ENCODE data around the gene DAO.

DAO gene

DNA sequence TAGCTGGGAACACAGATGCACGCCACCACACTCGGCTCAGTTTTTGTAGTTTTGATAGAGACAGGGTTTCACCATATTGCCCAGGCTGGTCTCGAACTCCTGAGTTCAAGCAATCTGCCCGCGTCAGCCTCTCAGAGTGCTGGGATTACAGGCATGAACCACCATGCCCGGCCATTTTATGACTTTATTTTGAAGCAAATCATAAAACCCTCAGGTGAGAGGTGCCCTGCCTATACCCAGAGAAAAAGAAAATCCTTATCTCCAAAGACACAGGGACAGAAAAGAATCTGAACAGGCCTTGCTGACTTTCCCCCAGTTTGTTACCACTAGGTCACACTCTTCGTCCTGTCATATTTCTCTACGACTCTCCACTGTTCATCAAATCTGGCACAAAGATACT is 48.8 kb downstream of the DAO start:
- no peak for DNase-seq

- no peak for DNase-seq
Measured at GRCh38 chr12:108930155-108930554, 50.3 kb downstream of the DAO start.

- DNase-seq = no peak
Measured at GRCh38 chr12:108930756-108931155, 50.9 kb downstream of the DAO start.

DNA sequence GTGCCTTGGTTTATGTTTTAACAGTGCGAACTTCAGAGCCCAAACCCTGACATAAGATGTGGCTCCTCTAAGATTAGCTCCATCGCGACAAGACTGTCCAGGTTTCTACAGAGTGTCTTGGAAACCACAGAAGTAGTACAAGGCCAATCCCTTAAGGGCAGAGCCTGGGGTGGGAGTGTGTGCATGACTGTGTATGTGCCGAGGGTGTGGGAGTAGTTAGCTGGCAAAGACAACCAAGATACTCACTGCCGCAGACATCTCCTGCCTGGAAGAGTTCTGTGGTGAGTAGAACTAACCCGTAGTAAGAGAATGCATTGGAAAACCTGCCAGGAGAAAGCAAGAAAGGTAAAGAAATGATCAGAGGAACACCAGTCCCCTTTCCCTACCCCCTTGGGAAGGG is 54.1 kb downstream of the DAO start:
- no peak for DNase-seq

DNA sequence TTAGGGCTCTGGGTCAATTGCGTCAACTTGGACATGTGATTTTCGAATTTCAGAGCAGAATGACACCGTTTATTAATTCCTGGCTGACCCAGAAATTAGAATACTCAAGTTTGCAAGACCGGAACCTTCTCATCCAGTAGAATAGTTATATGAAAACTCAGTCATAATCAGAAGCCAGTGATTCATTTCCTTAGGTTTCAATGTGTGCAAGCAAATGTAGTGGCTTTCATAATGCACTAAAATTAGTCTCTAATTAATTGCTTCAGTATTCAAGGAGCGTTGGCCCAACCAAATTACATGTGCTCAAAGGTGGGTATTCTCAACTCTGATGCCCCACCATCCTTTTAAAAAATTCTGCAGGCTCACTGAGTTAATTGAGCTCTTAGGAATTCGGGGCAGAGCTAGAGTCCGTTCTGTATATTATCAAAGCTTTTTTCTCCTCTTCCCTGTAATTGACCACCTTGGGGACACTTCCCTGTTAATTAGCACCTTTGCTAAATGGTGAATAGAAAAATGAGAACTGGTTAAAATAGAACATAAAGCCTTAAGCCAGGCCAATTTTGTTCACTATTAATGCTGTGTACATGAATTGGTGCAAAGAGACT is 55.4 kb downstream of the DAO start:
- DNase-seq = no peak

DNA sequence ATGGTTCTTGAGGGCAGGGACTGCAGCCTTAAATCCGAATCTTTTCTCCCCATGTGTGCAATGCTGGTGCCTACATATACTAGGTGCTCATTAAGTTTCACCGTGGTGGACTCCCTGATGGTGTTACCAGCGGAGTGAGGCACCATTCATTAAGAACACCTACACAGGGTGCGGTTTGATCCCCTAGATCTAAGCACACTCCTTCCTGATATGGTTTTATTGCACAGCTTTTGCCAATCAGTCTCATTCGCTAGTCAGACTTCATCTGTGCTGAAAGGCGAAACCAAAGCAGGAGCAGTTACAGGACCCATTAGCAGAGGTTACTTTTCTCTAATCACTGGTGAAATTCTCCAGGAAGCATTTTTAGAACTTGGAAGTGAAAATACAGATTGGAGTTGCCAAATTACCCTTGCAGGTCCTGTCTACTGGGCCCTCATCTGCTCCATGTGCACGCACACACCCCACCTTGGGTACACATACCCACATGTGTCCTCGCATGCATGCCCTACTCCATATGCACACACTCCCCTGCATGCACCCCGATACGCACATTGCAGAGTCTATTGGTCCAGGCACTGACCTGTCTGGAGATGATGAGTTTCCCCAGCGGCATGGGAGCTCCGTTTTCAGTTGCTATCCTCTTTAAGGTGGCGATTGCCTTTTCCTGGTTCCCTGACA is 58.5 kb downstream of the DAO start:
- DNase-seq = no peak

DNA sequence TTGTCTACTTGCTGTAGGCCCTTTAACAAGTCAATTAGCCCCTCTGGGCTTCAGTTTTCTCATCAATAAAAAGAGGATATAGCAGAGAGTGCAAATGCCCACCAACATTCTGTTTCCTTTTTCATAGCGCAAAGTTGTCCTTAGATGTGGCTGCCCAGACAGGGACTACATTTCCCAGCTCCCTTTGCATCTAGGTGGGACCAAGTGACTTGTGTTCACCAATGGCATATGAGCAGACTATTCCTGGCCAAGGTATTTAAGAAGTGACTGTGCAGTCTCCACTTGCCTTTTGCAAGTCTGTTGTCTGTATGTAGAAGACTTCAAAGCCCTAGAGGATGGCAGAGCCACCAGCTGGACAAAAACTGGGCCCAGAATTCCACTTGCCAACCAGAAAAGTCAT is 59.7 kb downstream of the DAO start:
- DNase-seq = no peak

DNA sequence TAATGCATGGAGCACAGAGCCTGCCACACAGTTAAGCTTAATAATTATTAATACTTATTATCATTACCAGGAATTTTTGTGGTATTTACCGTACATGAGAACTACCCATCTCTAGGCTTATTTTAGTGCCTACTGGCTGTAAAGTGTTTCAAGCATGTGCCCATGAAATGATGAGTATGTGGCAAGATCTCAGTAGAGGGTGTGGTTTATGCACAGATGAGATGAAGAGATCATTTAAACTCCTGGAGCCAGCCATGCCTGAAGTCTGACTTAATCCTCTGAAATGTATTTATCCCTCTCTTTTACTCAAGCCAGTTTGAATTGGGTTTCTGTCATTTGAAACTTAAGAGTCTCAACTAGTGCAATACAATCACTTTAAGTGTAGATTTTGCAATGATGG is 60.2 kb downstream of the DAO start:
- no peak for DNase-seq

DNA sequence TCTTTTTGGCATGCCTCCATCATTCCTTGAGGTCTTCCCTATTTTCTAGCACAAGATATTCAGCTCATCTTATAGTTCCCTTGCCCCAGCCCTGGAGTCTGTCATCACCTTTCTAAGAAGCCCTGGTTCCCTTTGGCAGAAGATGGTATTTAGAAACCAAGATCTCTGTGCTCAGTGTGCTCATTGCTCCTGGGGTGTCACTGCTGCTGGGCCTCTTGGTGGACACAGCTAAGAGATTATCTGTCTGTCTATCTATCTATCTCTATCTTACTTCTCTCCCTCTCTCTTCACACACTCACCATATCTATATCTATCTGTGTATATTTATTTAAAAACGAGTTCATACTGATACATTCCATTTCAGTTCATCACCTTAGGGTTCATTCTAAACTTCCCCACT is 67.2 kb downstream of the DAO start:
- no peak for DNase-seq

GRCh38 chr12:108948367-108948766 is 68.5 kb downstream of the DAO start:
- no peak for DNase-seq

GRCh38 chr12:108949976-108950375 is 70.1 kb downstream of the DAO start:
- DNase-seq = no peak
